Chondrocyte (in vitro differentiated cells): ENCODE data around the gene TBX1. TPM values are rescaled to one million over a fixed set of nuclear protein-coding genes. Genes with fewer than 3 reads are reported as not detected.

Experiments used
- DNase-seq: peaks from one replicate; pipeline ENCODE4 v3.0.0; 2021; ENCODE audit warnings: mixed read lengths, low spot score
- H3K27ac Mint-ChIP-seq: one replicate; pipeline ENCODE4 v1.8.0; 2021; ENCODE audit warnings: mild to moderate bottlenecking, moderate library complexity, mixed read lengths; ENCODE audit not compliant: unreplicated experiment
- H3K27me3 Mint-ChIP-seq: 2 replicates; pipeline ENCODE4 v1.8.0; 2021; ENCODE audit warnings: low read depth, mixed read lengths
- H3K36me3 Mint-ChIP-seq: 2 replicates; pipeline ENCODE4 v1.8.0; 2021; ENCODE audit warnings: low read depth, mixed read lengths
- H3K4me1 Mint-ChIP-seq: 2 replicates; pipeline ENCODE4 v1.8.0; 2021; ENCODE audit warnings: low read depth, mild to moderate bottlenecking, mixed read lengths
- H3K4me3 Mint-ChIP-seq: one replicate; pipeline ENCODE4 v1.8.0; 2021; ENCODE audit warnings: mild to moderate bottlenecking, moderate library complexity, mixed read lengths; ENCODE audit not compliant: unreplicated experiment
- H3K9me3 Mint-ChIP-seq: 2 replicates; pipeline ENCODE4 v1.8.0; 2021; ENCODE audit warnings: low read depth, mixed read lengths
- total RNA-seq: library from RNA; stranded (reverse); gene quantifications from 3 replicates; pipeline ENCODE4 v1.2.1, GENCODE V29; 2021
- TF ChIP-seq, protein P1 (sequence below): fragments of 200-600 bp; sonication (generic); IDR thresholded peaks from 2 replicates; pipeline ENCODE4 v1.5.0; 2021; ENCODE audit warnings: antibody characterized with exemption, mild to moderate bottlenecking, moderate library complexity

Gene TBX1
- total RNA-seq, 1 donor from 2014 or later, result not detected

DNA sequence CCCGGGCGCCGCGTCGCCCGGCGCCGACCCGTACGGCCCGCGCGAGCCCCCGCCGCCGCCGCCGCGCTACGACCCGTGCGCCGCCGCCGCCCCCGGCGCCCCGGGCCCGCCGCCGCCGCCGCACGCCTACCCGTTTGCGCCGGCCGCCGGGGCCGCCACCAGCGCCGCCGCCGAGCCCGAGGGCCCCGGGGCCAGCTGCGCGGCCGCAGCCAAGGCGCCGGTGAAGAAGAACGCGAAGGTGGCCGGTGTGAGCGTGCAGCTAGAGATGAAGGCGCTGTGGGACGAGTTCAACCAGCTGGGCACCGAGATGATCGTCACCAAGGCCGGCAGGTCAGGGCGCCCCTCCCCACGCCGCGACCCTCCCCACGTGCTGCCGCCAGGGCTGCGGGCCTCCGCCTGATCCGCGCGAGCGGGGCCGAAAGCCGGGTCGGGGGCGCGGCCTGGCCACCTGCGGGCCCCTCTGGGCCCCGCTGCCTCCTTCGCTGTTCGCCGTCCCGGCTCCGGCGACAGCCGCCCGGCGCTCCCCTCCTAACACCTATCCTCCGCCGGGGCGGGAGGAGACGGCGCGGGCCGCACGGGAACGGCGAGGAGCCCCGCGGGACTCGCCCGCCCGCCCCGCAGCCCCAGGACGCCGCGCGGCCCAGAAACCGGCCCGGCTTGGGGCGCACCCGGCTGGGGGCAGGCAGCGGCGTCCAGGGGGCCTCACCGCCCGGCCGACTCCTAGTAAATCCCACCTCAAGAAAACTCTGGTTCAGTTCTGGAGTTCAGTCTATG, 560 bp downstream of the TBX1 start:
- no peaks in the 10 kb centered on the region for H3K36me3 Mint-ChIP-seq
- peaks cover 26% of the 10 kb centered on the region for H3K27me3 Mint-ChIP-seq
- no peak for DNase-seq
- TF ChIP-seq, protein P1, sequence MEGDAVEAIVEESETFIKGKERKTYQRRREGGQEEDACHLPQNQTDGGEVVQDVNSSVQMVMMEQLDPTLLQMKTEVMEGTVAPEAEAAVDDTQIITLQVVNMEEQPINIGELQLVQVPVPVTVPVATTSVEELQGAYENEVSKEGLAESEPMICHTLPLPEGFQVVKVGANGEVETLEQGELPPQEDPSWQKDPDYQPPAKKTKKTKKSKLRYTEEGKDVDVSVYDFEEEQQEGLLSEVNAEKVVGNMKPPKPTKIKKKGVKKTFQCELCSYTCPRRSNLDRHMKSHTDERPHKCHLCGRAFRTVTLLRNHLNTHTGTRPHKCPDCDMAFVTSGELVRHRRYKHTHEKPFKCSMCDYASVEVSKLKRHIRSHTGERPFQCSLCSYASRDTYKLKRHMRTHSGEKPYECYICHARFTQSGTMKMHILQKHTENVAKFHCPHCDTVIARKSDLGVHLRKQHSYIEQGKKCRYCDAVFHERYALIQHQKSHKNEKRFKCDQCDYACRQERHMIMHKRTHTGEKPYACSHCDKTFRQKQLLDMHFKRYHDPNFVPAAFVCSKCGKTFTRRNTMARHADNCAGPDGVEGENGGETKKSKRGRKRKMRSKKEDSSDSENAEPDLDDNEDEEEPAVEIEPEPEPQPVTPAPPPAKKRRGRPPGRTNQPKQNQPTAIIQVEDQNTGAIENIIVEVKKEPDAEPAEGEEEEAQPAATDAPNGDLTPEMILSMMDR, result no peak
- H3K9me3 Mint-ChIP-seq, result no peaks in the 10 kb centered on the region
- H3K4me3 Mint-ChIP-seq, result peak overlapping the region; percentile 13
- no peak overlapping the region for H3K27ac Mint-ChIP-seq
- peaks cover 20% of the 10 kb centered on the region for H3K4me1 Mint-ChIP-seq

DNA sequence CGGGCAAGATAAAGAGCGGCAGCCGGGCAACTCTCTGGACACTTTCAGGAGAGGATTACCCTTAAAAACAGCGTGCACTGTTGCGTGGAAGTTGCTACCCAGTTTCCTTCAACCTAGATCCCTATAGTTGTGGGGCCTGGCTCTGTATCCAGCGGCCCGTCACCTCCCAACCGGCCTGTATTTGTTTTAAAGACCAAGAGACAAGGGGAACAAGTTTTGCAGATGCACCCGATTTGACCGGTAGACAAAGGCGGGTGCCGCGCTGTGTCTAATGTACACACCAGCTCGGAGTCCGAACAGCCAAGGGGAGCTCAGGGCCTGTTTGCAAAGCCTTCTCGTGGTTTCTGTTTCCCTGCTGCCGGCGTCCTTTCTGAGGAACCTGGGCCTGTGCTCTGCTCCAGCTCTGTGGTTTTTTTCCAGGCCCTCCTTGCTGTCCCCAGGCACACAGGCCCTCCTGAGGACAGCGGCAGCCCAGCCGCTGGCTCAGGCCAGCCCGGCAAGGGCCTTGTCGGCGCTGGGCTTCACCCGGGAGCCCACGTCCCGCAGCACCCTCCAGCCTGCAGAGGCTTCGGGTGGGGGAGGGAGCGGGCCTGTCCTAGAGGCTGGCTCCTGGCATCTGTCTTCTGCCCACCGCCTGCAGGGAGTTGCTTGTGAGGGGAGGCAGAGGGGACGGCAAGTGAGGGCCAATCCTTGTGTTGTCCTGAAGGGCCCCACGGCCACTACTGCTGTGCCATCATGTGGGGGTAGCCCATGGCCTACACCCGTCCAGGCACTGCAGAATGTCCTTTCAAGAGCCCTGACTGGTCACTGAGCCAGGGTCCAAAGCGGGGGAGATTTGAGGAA, 1.4 kb downstream of the TBX1 start:
- no peak for DNase-seq
- Mint-ChIP-seq H3K4me3 (peak overlapping the region; percentile 13), H3K4me1 (peaks cover 20% of the 10 kb centered on the region), H3K27me3 (peaks cover 22% of the 10 kb centered on the region), H3K27ac (no peak overlapping the region), H3K9me3 (no peaks in the 10 kb centered on the region), H3K36me3 (no peaks in the 10 kb centered on the region)
- TF ChIP-seq, protein P1, result no peak

DNA sequence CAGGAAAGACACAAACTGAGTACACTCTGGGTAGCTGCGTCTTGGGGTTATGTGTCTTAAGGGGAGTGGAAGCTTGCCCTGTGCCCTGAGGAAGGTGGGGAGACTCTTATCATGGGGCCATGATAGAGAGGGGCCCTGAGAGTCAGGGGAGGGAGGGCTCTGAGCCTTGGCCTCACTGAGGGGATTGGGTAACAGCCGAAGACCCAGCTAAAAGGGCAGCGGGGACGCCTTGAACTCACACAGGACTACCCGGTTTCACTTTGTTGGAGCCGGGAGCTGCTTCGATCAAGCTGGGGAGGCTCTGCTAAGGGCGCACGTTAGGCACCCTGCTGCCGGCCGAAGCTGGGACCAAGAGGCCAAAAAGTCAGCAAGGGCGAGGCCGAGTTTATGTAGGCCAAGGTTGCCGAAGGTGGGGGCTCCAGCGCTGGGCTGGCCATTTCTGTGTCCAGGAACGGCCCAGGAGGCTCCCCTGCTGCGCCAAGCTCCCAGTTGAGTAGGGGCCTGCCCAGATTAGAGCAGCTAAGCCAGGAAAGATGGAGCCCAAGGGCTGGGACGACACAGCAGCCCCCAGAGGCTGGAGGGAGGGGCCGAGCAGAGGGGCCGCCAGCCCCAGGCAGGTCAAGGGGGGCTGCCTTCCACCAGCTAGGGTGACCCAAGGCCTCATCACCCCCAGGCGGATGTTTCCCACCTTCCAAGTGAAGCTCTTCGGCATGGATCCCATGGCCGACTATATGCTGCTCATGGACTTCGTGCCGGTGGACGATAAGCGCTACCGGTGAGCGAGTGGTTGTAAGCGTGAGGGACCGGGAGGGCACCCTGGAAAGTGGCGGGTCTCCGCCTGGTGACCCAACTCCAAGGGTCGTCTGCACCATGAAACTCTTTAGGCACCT, 2.2 kb downstream of the TBX1 start:
- TF ChIP-seq, protein P1, result no peak
- H3K27ac Mint-ChIP-seq, result no peak overlapping the region
- peaks cover 19% of the 10 kb centered on the region for H3K27me3 Mint-ChIP-seq
- H3K9me3 Mint-ChIP-seq, result no peaks in the 10 kb centered on the region
- H3K4me3 Mint-ChIP-seq, result no peak overlapping the region
- no peak for DNase-seq
- no peaks in the 10 kb centered on the region for H3K36me3 Mint-ChIP-seq
- H3K4me1 Mint-ChIP-seq, result peaks cover 14% of the 10 kb centered on the region

DNA sequence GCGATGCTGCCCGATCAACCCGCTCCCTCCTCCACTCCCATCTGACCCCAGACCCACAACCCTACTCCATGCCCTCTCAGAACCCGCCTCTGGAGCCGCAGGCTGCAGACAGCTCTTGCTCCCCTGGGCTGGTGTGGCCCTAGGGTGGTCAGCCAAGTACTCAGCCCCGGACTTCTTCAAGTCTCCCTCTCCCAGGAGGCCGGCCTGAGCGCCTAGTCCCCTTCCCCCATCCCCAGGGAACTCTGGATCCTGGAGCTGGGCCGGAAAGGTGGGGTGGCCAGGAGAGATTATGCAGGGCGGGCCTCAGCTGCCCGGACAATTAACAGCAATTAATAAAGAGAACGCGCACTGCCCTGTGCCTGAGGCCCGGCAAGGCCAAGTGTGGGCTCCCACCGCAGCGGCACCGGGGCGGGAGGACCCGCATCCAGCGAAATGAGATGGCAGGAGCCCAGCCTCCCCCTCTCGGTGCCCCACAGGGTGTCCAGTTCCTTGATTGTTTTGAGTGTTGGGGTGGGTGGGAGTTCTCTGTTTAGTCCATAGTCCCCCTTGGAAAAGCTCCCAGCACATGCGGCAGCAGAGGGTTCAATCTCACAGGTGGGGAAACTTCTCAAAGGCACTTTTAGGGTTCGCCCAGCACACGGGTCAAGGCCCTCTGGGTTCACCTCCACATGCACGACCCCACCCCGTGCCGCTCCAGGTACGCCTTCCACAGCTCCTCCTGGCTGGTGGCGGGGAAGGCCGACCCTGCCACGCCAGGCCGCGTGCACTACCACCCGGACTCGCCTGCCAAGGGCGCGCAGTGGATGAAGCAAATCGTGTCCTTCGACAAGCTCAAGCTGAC, 3.1 kb downstream of the TBX1 start:
- H3K27ac Mint-ChIP-seq, result no peak overlapping the region
- no peak for DNase-seq
- peaks cover 14% of the 10 kb centered on the region for H3K4me1 Mint-ChIP-seq
- H3K36me3 Mint-ChIP-seq, result no peaks in the 10 kb centered on the region
- peaks cover 24% of the 10 kb centered on the region for H3K27me3 Mint-ChIP-seq
- TF ChIP-seq, protein P1, result no peak
- no peaks in the 10 kb centered on the region for H3K9me3 Mint-ChIP-seq
- no peak overlapping the region for H3K4me3 Mint-ChIP-seq
